GM12872 (cell line): Measurements from ENCODE around the gene GRIN2A.

Source experiments
- TF ChIP-seq, protein P1 (sequence below): IDR thresholded peaks from 3 replicates; pipeline ENCODE4 v1.5.1; 2011; ENCODE audit warnings: low read depth, mild to moderate bottlenecking, low read length, moderate library complexity; ENCODE audit not compliant: insufficient read depth

GRIN2A gene

DNA sequence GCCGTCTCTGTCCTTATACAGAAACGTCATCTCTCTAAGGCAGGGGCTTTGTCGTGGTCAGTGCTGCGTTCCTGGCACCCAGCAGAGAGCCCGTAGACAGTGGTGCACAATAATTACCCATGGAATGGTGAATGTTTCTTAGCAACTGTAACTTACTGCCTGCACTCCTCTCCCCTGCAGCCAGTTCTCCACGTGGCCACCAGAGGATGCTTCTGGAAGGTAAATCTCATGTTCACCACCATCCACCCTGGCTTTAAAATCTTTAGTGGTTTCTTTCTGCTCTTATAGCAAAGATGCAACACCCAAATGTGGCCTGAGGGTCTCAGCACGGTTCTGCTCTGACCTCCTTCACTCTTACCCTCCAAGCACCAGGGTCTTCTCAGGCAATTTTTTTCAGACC lies 150.8 kb downstream of the GRIN2A start:
- TF ChIP-seq, protein P1, sequence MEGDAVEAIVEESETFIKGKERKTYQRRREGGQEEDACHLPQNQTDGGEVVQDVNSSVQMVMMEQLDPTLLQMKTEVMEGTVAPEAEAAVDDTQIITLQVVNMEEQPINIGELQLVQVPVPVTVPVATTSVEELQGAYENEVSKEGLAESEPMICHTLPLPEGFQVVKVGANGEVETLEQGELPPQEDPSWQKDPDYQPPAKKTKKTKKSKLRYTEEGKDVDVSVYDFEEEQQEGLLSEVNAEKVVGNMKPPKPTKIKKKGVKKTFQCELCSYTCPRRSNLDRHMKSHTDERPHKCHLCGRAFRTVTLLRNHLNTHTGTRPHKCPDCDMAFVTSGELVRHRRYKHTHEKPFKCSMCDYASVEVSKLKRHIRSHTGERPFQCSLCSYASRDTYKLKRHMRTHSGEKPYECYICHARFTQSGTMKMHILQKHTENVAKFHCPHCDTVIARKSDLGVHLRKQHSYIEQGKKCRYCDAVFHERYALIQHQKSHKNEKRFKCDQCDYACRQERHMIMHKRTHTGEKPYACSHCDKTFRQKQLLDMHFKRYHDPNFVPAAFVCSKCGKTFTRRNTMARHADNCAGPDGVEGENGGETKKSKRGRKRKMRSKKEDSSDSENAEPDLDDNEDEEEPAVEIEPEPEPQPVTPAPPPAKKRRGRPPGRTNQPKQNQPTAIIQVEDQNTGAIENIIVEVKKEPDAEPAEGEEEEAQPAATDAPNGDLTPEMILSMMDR = no peak

DNA sequence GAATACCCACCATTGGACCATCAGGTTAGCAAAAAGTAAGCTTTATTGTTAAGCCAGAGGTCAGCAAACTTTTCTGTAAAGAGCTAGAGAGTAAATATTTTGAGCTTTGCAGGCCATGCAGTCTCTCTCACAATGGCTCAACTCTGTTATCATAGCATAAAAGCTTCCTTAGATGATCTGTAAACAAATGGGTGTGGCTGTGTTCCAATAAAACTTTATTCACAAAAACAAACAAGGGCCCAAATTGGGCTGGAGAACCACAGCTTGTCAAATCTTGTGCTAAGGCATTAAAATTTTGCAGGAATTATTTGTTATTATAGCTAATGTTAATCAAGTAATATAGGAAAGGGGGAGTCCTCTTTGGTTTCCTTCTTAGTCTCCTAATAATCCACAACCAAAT lies 153.6 kb downstream of the GRIN2A start:
- TF ChIP-seq, protein P1 = no peak

DNA sequence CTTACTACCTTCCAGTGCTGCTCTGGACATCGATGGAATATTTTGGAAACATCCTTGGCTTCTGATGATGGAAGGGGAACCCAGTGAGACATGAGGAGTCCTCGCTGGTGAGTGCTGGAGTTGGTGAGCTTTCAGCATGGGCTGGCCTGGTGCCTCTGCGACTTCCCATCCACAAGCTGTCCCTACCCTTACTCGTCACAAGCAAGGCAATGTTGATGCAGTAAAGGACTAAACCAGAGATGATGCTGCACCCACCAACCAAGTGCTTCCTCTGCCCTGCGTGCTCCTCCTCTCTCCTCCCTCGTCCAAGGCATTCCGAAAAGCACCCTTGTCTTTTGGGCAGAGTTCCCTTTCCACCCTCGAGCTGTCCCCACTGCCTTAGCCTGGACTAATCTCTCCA lies 154.7 kb downstream of the GRIN2A start:
- TF ChIP-seq, protein P1 = no peak

DNA sequence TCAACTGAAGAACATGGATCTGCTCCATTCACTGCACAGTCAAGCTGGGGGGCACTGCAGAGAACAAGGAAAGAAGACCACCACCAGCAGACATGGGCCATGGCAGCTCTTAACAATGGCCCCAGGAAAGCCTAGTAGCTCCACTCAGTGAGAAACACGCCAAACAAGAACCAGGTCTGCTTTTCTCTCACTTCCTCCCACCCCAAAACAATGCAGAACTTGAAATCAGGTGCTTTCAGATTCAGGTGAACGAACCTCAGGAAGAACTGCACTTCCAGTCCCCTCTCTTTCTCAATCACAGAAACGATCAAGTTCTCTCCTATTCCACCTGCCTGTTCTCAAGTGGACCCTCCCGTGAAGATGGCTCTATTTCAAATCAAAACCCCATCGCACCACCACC lies 155.6 kb downstream of the GRIN2A start:
- TF ChIP-seq, protein P1 = no peak

DNA sequence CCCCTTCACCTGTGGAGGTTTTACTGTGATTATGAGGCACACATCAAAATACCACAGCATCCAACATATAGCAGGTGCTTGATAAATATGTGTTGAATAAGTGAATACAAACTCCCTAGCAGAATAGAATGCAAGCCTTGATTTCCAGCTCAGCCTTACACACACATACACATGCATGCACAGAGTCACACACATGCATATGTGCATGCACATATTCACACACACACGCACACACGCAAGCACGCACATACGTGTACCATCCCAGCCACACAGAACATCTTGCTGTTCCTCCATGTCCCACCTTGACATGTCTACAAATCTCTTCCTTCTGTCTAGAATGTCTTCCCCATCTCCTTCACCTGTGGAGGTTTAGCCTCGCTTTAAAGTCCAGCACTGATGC lies 160.1 kb downstream of the GRIN2A start:
- TF ChIP-seq, protein P1 = no peak

DNA sequence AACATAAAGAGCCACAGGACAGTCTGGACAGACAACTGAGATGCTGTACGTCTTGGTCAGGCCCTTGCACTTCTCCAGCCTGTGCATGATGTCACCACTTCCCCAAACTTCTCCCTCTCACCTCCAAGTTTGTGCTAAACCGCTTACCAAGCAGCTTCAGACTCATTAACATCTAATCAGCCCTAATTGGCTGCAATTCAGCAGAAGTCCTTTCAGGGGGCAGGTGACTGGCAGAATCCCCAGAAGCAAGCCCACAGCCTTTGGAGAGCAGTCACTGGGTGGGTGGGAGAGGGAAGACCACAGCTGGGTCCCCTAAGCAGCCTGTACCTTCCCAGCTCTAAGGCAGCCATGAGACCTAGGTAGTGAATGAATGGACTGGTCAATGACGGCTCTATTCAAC lies 161.4 kb downstream of the GRIN2A start:
- TF ChIP-seq, protein P1 = no peak

DNA sequence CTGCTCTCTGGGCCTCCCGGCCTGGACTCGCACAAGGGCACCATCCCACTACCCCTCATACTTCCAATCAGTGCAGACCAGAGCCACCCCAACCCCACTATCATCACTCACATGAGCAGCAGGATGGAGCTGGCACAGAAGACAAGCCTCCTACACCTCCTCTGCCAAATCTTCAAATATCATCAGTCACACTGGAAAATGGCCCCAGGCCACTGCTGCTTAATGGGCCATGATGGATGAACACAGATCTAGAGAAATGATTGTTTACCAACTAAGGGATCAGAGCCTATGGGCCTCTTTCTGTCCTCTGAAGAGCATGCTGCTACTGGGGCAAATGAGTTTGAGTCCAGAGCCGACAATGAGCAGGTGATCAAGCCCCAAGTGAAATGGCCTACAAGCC lies 165.5 kb downstream of the GRIN2A start:
- TF ChIP-seq, protein P1 = no peak

DNA sequence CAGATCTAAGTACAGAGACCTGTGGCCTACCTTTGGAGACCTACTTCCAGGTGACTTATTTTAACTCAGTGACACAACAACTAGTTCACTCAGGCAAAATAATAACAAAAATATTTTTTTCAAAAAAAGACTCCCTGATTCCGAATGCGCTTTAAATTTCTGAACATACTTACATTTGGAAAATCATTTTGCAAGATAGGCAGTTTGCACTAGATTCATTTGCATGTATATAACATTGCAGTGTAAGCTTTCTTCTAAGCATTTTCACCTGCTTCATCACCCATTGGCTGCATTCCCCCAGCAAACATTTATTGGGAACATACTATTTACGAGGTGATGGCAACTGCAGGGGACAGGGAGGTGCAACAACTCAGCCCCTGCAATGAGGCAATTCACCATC lies 166.8 kb downstream of the GRIN2A start:
- TF ChIP-seq, protein P1 = no peak
